GM12873 (cell line): ENCODE data around the gene EYS.

ENCODE experiments used
- TF ChIP-seq, protein P1 (sequence below): IDR thresholded peaks from 2 replicates; pipeline ENCODE4 v1.5.1; 2012; ENCODE audit warnings: low read depth, mild to moderate bottlenecking, moderate library complexity, low read length, control low read depth; ENCODE audit not compliant: insufficient read depth; ENCODE audit errors: missing control alignments

The EYS gene

DNA sequence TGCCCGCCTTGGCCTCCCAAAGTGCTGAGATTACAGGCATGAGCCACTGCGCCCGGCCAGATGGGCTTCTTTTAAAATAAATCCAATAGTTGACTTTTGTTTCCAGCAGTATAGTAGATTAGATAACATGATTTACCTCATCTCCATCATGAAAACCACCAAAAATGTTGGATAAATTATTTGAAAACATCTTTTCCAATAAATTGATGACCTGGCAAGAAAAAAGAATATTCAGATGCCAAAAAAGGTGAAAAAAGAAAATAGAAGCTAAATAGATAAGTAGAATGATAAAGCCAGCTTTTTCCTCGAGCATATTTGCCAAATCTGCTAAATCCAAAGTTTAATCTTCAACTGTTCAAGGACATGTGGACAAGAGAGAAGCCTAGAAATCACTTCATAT lies 1962.2 kb downstream of the EYS start:
- TF ChIP-seq, protein P1, sequence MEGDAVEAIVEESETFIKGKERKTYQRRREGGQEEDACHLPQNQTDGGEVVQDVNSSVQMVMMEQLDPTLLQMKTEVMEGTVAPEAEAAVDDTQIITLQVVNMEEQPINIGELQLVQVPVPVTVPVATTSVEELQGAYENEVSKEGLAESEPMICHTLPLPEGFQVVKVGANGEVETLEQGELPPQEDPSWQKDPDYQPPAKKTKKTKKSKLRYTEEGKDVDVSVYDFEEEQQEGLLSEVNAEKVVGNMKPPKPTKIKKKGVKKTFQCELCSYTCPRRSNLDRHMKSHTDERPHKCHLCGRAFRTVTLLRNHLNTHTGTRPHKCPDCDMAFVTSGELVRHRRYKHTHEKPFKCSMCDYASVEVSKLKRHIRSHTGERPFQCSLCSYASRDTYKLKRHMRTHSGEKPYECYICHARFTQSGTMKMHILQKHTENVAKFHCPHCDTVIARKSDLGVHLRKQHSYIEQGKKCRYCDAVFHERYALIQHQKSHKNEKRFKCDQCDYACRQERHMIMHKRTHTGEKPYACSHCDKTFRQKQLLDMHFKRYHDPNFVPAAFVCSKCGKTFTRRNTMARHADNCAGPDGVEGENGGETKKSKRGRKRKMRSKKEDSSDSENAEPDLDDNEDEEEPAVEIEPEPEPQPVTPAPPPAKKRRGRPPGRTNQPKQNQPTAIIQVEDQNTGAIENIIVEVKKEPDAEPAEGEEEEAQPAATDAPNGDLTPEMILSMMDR: no peak

DNA sequence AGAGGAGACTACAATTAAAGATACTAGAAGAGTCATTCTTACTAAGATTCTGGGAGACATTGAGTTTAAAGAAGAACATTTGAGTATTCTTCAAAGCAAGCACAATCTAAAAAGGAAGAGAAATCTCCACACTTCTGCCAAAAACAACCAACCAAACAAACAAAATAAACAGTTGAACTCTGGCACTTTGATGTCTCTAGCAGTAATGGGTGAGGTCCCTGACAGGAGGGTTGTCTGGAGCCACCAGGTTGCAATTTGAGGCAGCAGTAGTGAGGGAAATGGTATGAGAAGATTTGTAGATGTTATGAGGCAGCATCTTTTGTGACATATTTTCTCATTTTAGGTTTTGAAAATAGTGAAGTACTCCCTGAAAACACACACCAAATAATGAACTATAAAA lies 1963.3 kb downstream of the EYS start:
- TF ChIP-seq, protein P1: no peak

DNA sequence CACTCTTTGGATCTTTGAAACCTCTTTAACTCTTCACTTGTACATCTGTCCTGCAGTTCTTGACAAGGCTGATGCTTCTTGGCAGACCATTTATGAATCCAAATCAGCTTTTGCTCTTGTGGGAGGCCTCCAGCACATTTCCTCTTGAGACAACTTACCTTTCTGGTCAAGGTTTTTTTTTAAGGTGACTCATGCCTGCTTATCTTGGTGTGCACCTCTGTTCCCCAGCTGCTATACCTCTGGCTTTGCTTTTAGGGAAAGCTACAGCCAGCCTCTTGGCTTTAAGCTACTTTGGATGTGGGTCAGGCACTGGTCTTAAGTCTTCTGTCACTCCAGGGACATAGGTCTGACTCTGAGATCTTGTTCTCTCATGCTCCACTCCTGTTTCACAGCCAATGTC lies 1965.0 kb downstream of the EYS start:
- TF ChIP-seq, protein P1: no peak

DNA sequence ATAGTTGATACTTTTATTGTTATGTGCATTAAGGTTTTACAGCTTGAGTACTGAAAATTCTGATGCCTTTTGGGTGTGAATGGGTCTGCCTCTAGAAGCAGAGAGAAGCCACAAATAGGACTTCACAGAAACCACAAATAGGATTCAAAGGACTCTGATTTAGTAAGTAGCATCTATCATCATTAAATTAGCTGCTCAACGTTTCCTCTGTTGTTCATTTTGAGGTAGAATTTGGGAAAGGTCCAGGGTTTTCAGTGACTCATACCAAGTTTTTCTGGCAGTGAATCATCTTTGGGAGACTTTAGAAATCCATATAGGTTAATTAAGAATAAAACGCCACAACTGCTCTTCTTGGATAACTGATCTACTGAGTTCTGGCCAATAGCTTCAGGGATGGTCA lies 1966.3 kb downstream of the EYS start:
- TF ChIP-seq, protein P1: no peak

DNA sequence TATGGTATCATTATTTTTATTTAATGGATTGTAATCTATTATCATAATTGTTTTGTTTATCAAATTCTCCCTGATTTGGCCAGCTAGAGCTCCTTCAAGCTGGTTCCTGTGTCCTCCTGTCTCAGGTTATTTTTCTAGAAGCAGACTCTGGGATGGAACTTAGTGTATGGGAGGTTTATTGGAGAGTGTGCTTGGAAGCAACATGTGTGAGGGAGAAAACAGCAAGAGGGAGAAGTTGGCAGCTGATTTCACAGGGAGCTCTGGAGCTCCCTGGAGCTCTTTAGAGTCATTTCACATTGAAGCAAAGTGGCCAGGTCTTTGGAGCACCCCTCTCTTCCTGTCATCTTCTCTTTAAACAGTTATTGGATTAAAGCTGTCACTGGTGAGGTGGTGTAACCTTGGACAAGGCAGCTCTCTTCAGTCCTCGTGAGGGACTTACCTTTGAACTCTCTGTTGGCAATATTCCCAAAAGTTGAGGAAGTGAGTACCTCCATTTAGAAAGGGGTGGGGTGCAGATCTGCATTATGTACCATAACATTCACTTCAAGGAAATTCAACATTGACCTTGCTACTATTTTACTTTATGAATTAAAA lies 1967.8 kb downstream of the EYS start:
- TF ChIP-seq, protein P1: no peak

DNA sequence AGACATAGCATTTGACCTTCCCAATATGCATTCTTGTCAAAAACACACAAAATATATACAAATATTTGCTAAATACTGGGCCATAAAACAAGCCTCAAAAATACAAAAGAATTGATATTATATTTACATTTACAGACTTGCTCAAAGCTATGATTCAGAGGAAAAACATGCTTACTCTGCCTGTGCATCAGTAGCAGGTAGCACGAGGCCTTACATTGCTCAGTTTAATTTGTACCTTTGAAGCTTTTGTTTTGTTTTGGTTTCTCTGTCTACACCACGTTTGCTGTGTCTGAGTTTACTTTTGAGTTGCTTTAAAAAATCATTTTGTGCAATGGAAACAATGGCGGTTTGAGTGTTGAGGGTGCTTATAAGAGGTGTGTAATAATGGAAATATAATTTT lies 1972.1 kb downstream of the EYS start:
- TF ChIP-seq, protein P1: no peak

DNA sequence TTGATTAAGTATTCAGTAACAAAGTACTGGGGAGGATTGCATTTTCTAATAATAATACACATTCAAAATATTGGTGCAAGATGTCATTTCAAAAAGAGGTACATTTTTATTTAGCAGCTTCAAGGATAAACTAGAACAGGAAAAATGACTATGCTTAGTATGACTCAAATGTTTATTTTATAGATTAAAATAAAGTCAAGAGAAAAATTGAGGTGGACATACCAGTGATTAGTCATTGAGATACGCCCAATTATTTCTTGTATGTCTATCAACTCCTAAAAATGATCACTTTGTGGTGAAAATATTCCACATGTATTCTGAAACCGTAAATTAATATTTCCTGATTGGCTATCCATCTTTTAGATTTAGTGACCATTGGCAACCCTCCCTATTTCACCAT lies 1974.7 kb downstream of the EYS start:
- TF ChIP-seq, protein P1: no peak

DNA sequence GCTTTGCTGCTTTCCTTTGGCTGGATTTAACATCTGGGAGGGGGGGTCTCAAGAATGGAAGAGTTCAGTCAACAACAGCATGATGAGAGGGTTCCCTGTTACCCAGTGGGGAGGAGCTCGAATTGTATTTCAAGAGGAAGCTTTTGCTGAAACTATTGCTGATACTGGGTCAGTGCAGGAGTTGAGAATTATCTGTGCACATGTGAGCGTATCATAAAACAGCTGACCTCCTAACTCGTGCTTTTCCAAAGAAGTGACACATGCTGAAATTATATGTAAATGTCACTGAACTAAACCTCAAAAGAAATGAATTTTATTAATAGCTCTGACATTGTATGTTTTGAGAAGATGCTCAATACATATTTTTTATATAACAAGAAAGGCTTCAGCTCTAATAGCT lies 1975.1 kb downstream of the EYS start:
- TF ChIP-seq, protein P1: no peak
